Measurements from ENCODE around the gene NUDC. TPM values are rescaled to one million over a fixed set of nuclear protein-coding genes. Genes with fewer than 3 reads are reported as not detected.
A peak's percentile ranks its signal among the peaks of the same experiment; 100 is the strongest.
"Not testable (repeated sequence)": the region's sequence is repeated elsewhere in the genome, so short reads cannot be mapped to it uniquely, and the experiment has no call there.

The NUDC gene
- total RNA-seq, 1 donor from 2014 or later = 23.2 TPM

DNA sequence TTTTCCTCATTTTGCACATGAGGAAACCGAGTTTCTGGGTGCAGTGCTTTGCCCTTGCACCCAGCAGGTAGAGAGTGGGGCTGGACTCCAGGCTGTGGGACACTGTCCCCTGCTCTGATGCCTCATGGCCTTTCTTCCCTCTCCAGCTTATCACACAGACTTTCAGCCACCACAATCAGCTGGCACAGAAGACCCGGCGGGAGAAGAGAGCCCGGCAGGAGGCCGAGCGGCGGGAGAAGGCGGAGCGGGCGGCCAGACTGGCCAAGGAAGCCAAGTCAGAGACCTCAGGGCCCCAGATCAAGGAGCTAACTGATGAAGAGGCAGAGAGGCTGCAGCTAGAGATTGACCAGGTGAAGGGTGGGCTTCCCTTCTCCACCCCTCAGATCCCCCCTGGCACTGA is 19.8 kb downstream of the NUDC start:
- DNase-seq (ENCODE audit: low read depth) (no peak), FAIRE-seq (peak; percentile 82)
- no peak overlapping the region for H3K4me3 ChIP-seq (ENCODE audit: low read depth, low read length)
- TF ChIP-seq, protein P1, sequence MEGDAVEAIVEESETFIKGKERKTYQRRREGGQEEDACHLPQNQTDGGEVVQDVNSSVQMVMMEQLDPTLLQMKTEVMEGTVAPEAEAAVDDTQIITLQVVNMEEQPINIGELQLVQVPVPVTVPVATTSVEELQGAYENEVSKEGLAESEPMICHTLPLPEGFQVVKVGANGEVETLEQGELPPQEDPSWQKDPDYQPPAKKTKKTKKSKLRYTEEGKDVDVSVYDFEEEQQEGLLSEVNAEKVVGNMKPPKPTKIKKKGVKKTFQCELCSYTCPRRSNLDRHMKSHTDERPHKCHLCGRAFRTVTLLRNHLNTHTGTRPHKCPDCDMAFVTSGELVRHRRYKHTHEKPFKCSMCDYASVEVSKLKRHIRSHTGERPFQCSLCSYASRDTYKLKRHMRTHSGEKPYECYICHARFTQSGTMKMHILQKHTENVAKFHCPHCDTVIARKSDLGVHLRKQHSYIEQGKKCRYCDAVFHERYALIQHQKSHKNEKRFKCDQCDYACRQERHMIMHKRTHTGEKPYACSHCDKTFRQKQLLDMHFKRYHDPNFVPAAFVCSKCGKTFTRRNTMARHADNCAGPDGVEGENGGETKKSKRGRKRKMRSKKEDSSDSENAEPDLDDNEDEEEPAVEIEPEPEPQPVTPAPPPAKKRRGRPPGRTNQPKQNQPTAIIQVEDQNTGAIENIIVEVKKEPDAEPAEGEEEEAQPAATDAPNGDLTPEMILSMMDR (IDR thresholded peaks at IDR 0.05; ENCODE audit: insufficient read depth, low read length, severe bottlenecking) = no peak
- H3K36me3 ChIP-seq (ENCODE audit: control insufficient read depth, insufficient read depth, low read length) = peaks cover 25% of the 10 kb centered on the region
- H3K27me3 ChIP-seq (ENCODE audit: control insufficient read depth, insufficient read depth, low read length) = no peaks in the 10 kb centered on the region

DNA sequence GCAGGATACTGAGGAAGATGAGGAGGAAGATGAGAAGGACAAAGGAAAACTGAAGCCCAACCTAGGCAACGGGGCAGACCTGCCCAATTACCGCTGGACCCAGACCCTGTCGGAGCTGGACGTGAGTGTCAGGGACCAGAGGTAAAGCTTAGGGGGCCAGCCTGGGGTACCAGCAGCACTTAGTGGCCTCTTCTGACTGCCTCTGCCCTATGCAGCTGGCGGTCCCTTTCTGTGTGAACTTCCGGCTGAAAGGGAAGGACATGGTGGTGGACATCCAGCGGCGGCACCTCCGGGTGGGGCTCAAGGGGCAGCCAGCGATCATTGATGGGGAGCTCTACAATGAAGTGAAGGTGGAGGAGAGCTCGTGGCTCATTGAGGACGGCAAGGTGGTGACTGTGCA is 21.1 kb downstream of the NUDC start:
- DNase-seq (ENCODE audit: low read depth) (no peak), FAIRE-seq (no peak)
- H3K4me3 ChIP-seq (ENCODE audit: low read depth, low read length) = no peak overlapping the region
- H3K36me3 ChIP-seq (ENCODE audit: control insufficient read depth, insufficient read depth, low read length) = peaks cover 25% of the 10 kb centered on the region
- H3K27me3 ChIP-seq (ENCODE audit: control insufficient read depth, insufficient read depth, low read length) = no peaks in the 10 kb centered on the region
- TF ChIP-seq, protein P1 (IDR thresholded peaks at IDR 0.05; ENCODE audit: insufficient read depth, low read length, severe bottlenecking) = no peak

DNA sequence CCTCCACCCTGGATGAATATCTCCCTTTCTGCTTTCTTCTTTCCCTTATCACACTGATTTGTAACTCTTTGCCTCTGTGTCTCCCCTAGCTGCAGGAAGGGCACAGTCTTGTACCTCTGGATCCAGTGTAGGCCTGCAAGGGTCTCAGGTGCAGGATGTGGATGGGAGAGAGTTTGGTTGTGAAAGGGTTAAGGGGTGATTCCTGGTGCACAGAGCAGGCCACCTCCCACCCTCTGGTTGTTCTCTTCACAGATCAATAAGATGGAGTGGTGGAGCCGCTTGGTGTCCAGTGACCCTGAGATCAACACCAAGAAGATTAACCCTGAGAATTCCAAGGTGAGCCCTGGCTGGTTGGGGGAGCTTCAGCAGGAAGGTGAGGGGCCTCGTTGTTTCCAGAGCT is 23.6 kb downstream of the NUDC start:
- DNase-seq (ENCODE audit: low read depth) (no peak), FAIRE-seq (peak; percentile 36)
- H3K4me3 ChIP-seq (ENCODE audit: low read depth, low read length) = no peak overlapping the region
- H3K36me3 ChIP-seq (ENCODE audit: control insufficient read depth, insufficient read depth, low read length) = peaks cover 29% of the 10 kb centered on the region
- no peaks in the 10 kb centered on the region for H3K27me3 ChIP-seq (ENCODE audit: control insufficient read depth, insufficient read depth, low read length)
- TF ChIP-seq, protein P1 (IDR thresholded peaks at IDR 0.05; ENCODE audit: insufficient read depth, low read length, severe bottlenecking) = no peak

DNA sequence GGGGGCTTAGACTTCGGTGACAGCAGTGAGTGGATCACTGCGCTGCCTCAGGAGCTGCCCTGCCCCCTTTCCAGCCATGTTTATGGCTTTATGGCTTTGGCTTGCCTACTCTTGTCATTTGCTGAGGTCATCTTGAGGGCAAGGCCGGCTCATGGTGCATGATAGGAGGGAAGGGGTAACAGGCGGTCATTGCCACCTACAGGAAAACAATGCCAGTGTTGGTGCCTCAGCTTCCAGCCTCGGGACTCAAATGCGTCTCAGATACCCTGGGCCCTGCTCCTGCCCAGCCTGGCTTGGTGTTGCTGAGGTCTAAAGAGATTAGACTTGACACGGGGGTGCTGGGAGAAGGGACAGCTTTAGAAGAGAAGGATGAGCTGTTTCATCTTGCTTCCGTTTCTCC is 24.2 kb downstream of the NUDC start:
- TF ChIP-seq, protein P1 (IDR thresholded peaks at IDR 0.05; ENCODE audit: insufficient read depth, low read length, severe bottlenecking) = no peak
- Histone ChIP-seq H3K4me3 (ENCODE audit: low read depth, low read length) (no peak overlapping the region), H3K27me3 (ENCODE audit: control insufficient read depth, insufficient read depth, low read length) (no peaks in the 10 kb centered on the region), H3K36me3 (ENCODE audit: control insufficient read depth, insufficient read depth, low read length) (peaks cover 32% of the 10 kb centered on the region)
- DNase-seq (ENCODE audit: low read depth) = no peak
- FAIRE-seq = peak; percentile 18

DNA sequence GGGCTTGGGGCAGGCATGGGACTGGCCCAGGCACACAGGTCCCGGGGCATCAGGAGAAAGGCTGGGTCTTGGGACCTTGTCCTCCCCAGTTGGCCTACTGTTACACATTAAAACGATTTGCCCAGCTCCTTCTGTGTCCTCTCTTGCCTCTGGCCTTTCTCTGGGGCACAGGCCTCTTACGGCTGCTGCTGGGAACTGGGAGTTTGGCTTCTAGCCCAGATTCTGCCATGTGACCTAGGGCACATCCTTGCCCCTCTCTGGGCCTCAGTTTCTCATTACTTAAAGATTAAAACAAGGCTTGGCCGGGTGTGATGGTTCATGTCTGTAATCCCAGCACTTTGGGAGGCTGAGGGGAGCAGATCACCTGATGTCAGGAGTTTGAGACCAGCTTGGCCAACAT is 24.7 kb downstream of the NUDC start:
- H3K4me3 ChIP-seq (ENCODE audit: low read depth, low read length) = no peak overlapping the region
- TF ChIP-seq, protein P1 (IDR thresholded peaks at IDR 0.05; ENCODE audit: insufficient read depth, low read length, severe bottlenecking) = no peak
- DNase-seq (ENCODE audit: low read depth) (no peak), FAIRE-seq (no peak)
- H3K27me3 ChIP-seq (ENCODE audit: control insufficient read depth, insufficient read depth, low read length) = no peaks in the 10 kb centered on the region
- H3K36me3 ChIP-seq (ENCODE audit: control insufficient read depth, insufficient read depth, low read length) = peaks cover 36% of the 10 kb centered on the region

DNA sequence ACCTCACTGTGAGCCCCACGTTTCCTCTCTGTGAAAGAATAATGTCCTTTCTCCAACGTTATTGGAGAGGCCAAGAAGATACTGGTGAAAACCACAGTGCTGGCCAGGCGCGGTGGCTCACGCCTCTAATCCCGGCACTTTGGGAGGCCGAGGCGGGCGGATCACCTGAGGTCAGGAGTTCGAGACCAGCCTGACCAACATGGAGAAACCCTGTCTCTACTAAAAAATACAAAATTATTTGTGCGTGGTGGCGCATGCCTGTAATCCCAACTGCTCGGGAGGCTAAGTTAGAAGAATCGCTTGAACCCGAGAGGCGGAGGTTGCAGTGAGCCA is 27.1 kb downstream of the NUDC start:
- not testable (repeated sequence) for H3K27me3 ChIP-seq (ENCODE audit: control insufficient read depth, insufficient read depth, low read length); DNase-seq (ENCODE audit: low read depth); H3K4me3 ChIP-seq (ENCODE audit: low read depth, low read length); FAIRE-seq
- H3K36me3 ChIP-seq (ENCODE audit: control insufficient read depth, insufficient read depth, low read length) = peaks cover 32% of the 10 kb centered on the region
